Measurements from ENCODE around the gene DHRS4. TPM values are rescaled to one million over a fixed set of nuclear protein-coding genes. Genes with fewer than 3 reads are reported as not detected.

Gene DHRS4
- 10 to 100 TPM; 13.3 to 27.0 (median 21.8) TPM for polyA plus RNA-seq (ENCODE audit: low read depth in 6 of 6)

DNA sequence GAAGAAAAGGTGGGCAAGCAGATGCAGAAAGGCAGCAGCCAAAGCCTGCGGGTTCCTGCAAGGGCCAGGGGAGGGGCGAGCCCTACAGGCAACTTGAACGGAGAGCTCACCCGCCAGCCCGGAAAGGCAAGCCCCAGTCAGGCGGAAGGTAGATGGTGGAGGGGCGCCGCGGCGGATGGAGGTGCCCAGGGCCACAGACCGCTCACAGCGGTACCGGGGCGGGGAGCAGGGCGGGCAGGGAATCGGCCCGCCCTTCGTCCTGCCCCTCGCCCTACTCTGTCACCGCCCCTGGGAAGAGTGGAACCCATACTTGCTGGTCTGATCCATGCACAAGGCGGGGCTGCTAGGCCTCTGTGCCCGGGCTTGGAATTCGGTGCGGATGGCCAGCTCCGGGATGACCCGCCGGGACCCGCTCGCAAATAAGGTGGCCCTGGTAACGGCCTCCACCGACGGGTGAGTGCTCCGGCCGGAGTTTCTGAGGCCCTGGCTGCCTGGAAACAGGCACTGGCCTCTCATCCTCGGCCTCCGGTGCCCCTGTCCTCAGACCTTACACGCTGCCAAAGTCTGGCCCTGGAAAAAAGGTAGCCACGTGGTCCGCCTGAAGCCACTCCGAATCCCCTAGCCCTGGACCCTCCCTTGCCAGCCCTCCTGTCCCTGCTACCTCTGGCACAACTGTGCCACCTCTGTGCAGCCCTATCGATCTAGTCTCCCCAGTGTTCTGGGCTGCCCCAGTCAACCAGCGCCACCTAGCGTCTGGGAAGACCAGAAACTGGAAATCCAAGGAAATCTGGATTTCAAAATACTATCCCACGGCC, at the start of gene DHRS4:
DHRS4 (plus strand) TSS at position 307 of the 815 bp plus-strand sequence; CDS start at position 326, 19 bp downstream.
- no peaks in the 10 kb centered on the region for H3K36me3 Mint-ChIP-seq
- peak within 1 kb of the TSS; percentile 92 to 100 (median 96) for H3K4me3 Mint-ChIP-seq
- ATAC-seq (ENCODE audit: low read depth in 2 of 2) (peak; percentile 89 to 92), DNase-seq (peak; percentile 62)
- no peaks in the 10 kb centered on the region for H3K27me3 Mint-ChIP-seq
- peaks cover 27 to 31% (median 29%) of the 10 kb centered on the region in 3 donors for H3K4me1 Mint-ChIP-seq
- H3K9me3 Mint-ChIP-seq = peaks cover 0 to 5% (median 0%) of the 10 kb centered on the region in 7 donors
- peak within 1 kb of the TSS; percentile 78 to 98 (median 94) for H3K27ac Mint-ChIP-seq

DNA sequence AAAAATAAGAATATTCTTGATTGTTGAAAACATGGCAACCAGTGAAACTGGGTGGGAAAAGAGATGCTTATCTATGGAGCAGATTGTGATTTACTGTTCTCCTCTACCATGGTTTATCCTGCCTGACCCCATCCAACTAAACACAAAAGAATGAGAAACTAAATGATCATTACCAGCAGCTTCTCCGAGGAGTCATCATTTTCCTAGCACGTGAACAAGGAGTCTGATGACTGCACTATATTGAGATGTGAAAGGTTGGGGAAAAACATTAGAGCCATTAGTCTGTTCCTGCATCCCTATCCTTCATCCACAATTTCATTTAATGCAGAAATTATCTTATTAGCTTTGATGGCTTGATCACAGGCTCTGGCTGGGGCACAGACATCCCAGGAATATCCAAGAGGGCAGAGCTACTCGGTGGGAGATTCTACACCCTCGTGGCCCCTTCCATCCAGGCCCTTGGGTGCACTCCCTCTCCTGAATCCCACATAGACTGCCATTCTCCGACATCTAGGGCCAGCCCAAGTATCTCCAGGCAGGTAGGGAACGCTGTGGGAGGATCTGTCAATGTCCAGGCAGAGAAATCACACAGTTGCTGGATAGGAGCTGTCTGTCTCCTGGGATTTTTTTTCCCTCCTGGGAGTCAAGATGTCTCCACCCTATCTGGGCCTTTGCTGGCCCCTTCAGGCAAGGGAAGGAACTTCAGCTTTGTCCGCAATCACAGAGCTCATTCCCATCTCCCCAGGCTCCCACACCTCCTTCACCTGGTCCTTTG, 43.3 kb upstream of the DHRS4 start:
- Mint-ChIP-seq H3K27ac (no peak overlapping the region), H3K4me1 (no peaks in the 10 kb centered on the region), H3K36me3 (no peaks in the 10 kb centered on the region), H3K9me3 (no peaks in the 10 kb centered on the region), H3K27me3 (peaks cover 22 to 41% (median 27%) of the 10 kb centered on the region in 3 donors), H3K4me3 (no peak overlapping the region)
- no peak for ATAC-seq (ENCODE audit: low read depth in 2 of 2)
- no peak for DNase-seq

- Mint-ChIP-seq H3K9me3 (no peaks in the 10 kb centered on the region), H3K27ac (no peak overlapping the region), H3K4me1 (no peaks in the 10 kb centered on the region), H3K4me3 (no peak overlapping the region), H3K36me3 (no peaks in the 10 kb centered on the region), H3K27me3 (peaks cover 20 to 41% (median 24%) of the 10 kb centered on the region in 3 donors)
- DNase-seq (no peak), ATAC-seq (ENCODE audit: low read depth in 2 of 2) (no peak)
Observed at GRCh38 chr14:23910876-23911210, 42.7 kb upstream of the DHRS4 start.

DNA sequence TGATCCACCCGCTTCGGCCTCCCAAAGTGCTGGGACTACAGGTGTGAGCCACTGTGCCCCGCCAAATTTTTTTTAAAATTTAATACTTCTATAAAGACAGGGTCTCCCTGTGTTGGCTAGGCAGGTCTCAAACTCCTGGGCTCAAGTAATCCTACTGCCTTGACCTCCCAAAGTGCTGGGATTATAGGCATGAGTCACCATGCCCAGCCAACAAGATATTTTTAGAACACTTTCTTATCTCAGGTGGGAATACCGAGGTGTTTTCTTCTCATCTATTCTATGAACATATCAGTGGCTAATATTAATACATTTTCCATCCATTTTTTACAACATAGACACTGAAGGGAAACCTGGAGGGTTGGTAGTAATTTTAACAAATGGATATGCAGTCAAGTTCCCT, 38.0 kb upstream of the DHRS4 start:
- peaks cover 0 to 34% (median 15%) of the 10 kb centered on the region in 3 donors for H3K27me3 Mint-ChIP-seq
- no peak overlapping the region for H3K4me3 Mint-ChIP-seq
- H3K9me3 Mint-ChIP-seq = peaks cover 5 to 22% (median 16%) of the 10 kb centered on the region in 7 donors
- DNase-seq (no peak), ATAC-seq (ENCODE audit: low read depth in 2 of 2) (no peak)
- no peaks in the 10 kb centered on the region for H3K4me1 Mint-ChIP-seq
- peaks cover 7 to 14% of the 10 kb centered on the region in 2 donors for H3K36me3 Mint-ChIP-seq
- no peak overlapping the region for H3K27ac Mint-ChIP-seq

- peaks cover 7 to 14% of the 10 kb centered on the region in 2 donors for H3K36me3 Mint-ChIP-seq
- DNase-seq (no peak), ATAC-seq (ENCODE audit: low read depth in 2 of 2) (no peak)
- no peaks in the 10 kb centered on the region for H3K4me1 Mint-ChIP-seq
- no peak overlapping the region for H3K27ac Mint-ChIP-seq
- H3K27me3 Mint-ChIP-seq = peaks cover 0 to 32% (median 15%) of the 10 kb centered on the region in 3 donors
- H3K9me3 Mint-ChIP-seq = peaks cover 5 to 22% (median 16%) of the 10 kb centered on the region in 7 donors
- H3K4me3 Mint-ChIP-seq = no peak overlapping the region
Observed at GRCh38 chr14:23916004-23916403, 37.6 kb upstream of the DHRS4 start.

GRCh38 chr14:23916446-23916845, 37.1 kb upstream of the DHRS4 start:
- Mint-ChIP-seq H3K27ac (no peak overlapping the region), H3K4me1 (no peaks in the 10 kb centered on the region), H3K36me3 (peaks cover 7 to 14% of the 10 kb centered on the region in 2 donors), H3K4me3 (no peak overlapping the region), H3K27me3 (peaks cover 0 to 28% (median 15%) of the 10 kb centered on the region in 3 donors), H3K9me3 (peaks cover 5 to 22% (median 16%) of the 10 kb centered on the region in 7 donors)
- no peak for ATAC-seq (ENCODE audit: low read depth in 2 of 2)
- no peak for DNase-seq

- Mint-ChIP-seq H3K4me1 (no peaks in the 10 kb centered on the region), H3K9me3 (peaks cover 0 to 15% (median 10%) of the 10 kb centered on the region in 7 donors), H3K27me3 (no peaks in the 10 kb centered on the region), H3K4me3 (no peak overlapping the region), H3K36me3 (peaks cover 0 to 5% of the 10 kb centered on the region in 2 donors), H3K27ac (no peak overlapping the region)
- DNase-seq (no peak), ATAC-seq (ENCODE audit: low read depth in 2 of 2) (no peak)
Observed at GRCh38 chr14:23922545-23922944, 31.0 kb upstream of the DHRS4 start.

DNA sequence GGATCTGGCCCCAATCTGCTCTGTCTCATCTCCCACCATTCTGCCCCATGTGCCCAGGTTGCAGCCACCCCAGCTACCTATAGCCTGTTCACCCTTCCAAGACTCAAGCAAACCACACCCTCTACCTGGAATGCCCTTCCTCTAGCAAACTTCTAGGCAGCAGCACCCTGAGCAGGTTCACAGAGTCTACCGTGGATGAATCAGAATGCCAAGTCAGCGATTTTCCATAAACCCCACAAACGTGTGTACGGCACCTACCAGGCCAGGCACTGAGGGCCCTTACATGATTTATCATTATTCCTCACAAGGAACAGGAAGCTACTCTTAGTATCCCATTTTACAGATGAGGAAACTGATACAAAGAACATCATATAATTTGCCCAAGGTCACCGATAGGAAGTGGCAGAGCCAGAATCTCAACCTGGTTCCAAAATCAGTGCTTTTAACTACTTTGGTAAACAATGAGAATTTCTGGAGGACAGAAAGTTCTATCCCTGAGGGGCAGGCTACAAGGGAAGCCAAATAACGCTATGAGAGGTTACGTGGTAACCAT, 28.0 kb upstream of the DHRS4 start:
- ATAC-seq (ENCODE audit: low read depth in 2 of 2) = no peak
- DNase-seq = no peak
- H3K4me1 Mint-ChIP-seq = no peaks in the 10 kb centered on the region
- H3K36me3 Mint-ChIP-seq = no peaks in the 10 kb centered on the region
- no peak overlapping the region for H3K27ac Mint-ChIP-seq
- no peak overlapping the region for H3K4me3 Mint-ChIP-seq
- peaks cover 0 to 6% (median 0%) of the 10 kb centered on the region in 3 donors for H3K27me3 Mint-ChIP-seq
- peaks cover 0 to 4% (median 0%) of the 10 kb centered on the region in 7 donors for H3K9me3 Mint-ChIP-seq

DNA sequence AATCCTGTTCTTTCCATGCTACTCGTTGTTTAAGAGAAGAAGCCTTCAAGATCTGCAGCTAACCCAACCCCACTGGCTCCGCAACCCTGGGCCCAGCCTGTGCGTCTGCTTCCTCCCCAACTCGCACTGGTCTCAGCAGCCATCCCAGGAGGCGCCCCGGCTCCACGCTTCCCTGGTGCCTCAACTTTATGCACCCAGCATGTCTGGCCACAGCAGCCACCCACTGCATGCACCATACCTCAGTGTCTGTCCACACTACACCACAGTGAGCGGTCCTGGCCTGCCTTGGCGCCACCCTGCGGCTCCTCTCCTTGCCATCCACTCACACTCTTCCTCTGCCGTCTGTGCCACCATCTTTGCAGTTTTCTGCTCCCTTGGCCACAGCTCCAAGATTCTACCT, 27.0 kb upstream of the DHRS4 start:
- Mint-ChIP-seq H3K4me3 (no peak overlapping the region), H3K36me3 (no peaks in the 10 kb centered on the region), H3K27me3 (peaks cover 0 to 6% (median 4%) of the 10 kb centered on the region in 3 donors), H3K9me3 (peaks cover 0 to 4% (median 0%) of the 10 kb centered on the region in 7 donors), H3K27ac (no peak overlapping the region), H3K4me1 (no peaks in the 10 kb centered on the region)
- DNase-seq (no peak), ATAC-seq (ENCODE audit: low read depth in 2 of 2) (no peak)

- H3K4me3 Mint-ChIP-seq = no peak overlapping the region
- no peak overlapping the region for H3K27ac Mint-ChIP-seq
- no peaks in the 10 kb centered on the region for H3K36me3 Mint-ChIP-seq
- ATAC-seq (ENCODE audit: low read depth in 2 of 2) (no peak), DNase-seq (no peak)
- H3K4me1 Mint-ChIP-seq = no peaks in the 10 kb centered on the region
- H3K9me3 Mint-ChIP-seq = no peaks in the 10 kb centered on the region
- H3K27me3 Mint-ChIP-seq = peaks cover 0 to 14% (median 9%) of the 10 kb centered on the region in 3 donors
Observed at GRCh38 chr14:23929136-23929535, 24.4 kb upstream of the DHRS4 start.

DNA sequence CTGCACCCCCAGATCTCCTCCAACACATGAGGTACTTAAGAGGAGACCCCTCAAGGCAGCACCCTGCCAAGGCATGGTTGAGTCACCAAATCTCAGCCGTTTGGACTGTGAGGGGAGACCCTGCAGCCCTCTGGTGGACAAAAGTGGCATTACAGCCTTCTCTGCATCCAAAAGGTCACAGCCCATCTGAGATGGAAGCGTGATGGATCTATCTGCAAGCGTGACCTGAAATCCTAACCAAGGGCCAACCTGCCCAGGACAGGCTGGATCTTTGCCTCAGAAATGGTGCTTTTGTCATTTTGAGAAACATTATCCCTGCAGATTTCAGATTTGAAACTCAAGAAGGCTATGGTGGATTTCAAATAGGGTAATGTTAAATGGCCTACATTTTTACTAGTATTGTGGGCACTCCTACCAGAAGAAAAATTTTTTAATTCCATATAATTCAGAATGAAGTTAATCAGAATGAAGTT, 23.7 kb upstream of the DHRS4 start:
- H3K27me3 Mint-ChIP-seq = peaks cover 0 to 14% (median 9%) of the 10 kb centered on the region in 3 donors
- ATAC-seq (ENCODE audit: low read depth in 2 of 2) (peak; percentile 77 to 78), DNase-seq (peak; percentile 60)
- H3K4me1 Mint-ChIP-seq = no peaks in the 10 kb centered on the region
- H3K27ac Mint-ChIP-seq = peak overlapping the region in 1 of 6 donors; percentile 9
- no peak overlapping the region for H3K4me3 Mint-ChIP-seq
- no peaks in the 10 kb centered on the region for H3K36me3 Mint-ChIP-seq
- no peaks in the 10 kb centered on the region for H3K9me3 Mint-ChIP-seq

GRCh38 chr14:23930742-23931141, 22.8 kb upstream of the DHRS4 start:
- Mint-ChIP-seq H3K4me3 (no peak overlapping the region), H3K4me1 (no peaks in the 10 kb centered on the region), H3K36me3 (no peaks in the 10 kb centered on the region), H3K9me3 (no peaks in the 10 kb centered on the region), H3K27me3 (peaks cover 0 to 14% (median 9%) of the 10 kb centered on the region in 3 donors), H3K27ac (no peak overlapping the region)
- DNase-seq = no peak
- ATAC-seq (ENCODE audit: low read depth in 2 of 2) = no peak

DNA sequence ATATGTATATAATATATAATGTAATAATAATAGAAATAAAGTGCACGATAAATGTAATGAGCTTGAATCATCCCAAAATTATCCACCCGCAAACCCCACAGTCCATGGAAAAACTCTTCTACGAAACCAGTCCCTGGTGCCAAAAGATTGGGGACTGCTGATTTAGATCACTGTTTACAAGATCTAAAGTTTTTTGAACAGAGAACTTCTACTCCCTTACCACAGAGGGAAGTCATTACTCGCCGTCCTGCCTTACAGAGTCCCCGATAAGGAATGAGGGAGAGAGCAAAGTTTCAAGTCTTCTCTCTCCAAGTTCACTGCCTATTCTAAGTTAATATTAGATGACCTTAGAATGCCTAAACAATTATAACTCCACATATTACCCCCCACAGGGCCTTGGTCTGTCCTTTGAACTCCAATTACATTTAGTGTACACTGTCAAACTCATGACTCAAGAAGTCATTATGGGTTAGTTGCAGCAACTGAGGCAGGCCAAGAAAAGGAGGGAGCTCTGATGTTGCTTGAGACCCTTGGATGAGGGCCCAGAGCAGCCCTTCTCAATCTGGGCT, 21.8 kb upstream of the DHRS4 start:
- ATAC-seq (ENCODE audit: low read depth in 2 of 2) (no peak), DNase-seq (no peak)
- Mint-ChIP-seq H3K27me3 (peaks cover 0 to 14% (median 9%) of the 10 kb centered on the region in 3 donors), H3K4me3 (no peak overlapping the region), H3K36me3 (no peaks in the 10 kb centered on the region), H3K27ac (peak overlapping the region in 1 of 6 donors; percentile 33), H3K9me3 (no peaks in the 10 kb centered on the region), H3K4me1 (no peaks in the 10 kb centered on the region)

All from naive B cell (primary cell).